Mononuclear cell (primary cell): ENCODE results near the gene PTPRN2. TPM values are rescaled to one million over a fixed set of nuclear protein-coding genes. Genes with fewer than 3 reads are reported as not detected.

Experiments used
- H3K27me3 ChIP-seq: 2 replicates; pipeline ENCODE4 v1.6.0; 2011; ENCODE audit warnings: low read length, control low read depth; ENCODE audit not compliant: insufficient read depth
- H3K4me1 ChIP-seq: 2 replicates; pipeline ENCODE4 v1.5.1; 2011; ENCODE audit warnings: mild to moderate bottlenecking, low read length, control low read depth; ENCODE audit not compliant: insufficient read depth
- H3K4me3 ChIP-seq: 2 replicates; pipeline ENCODE4 v1.5.1; 2011; ENCODE audit warnings: mild to moderate bottlenecking, low read length, moderate library complexity
- H3K9me3 ChIP-seq: 2 replicates; pipeline ENCODE4 v1.5.1; 2011; ENCODE audit warnings: low read depth, mild to moderate bottlenecking, control low read depth, low read length
- total RNA-seq: library from RNA; depleted of rRNA; stranded (reverse); fragments of >200 nt; gene quantifications from one replicate; pipeline ENCODE4 v1.2.3, GENCODE V29; 2012

Gene PTPRN2
- total RNA-seq, 1 donor: 0.31 TPM

DNA sequence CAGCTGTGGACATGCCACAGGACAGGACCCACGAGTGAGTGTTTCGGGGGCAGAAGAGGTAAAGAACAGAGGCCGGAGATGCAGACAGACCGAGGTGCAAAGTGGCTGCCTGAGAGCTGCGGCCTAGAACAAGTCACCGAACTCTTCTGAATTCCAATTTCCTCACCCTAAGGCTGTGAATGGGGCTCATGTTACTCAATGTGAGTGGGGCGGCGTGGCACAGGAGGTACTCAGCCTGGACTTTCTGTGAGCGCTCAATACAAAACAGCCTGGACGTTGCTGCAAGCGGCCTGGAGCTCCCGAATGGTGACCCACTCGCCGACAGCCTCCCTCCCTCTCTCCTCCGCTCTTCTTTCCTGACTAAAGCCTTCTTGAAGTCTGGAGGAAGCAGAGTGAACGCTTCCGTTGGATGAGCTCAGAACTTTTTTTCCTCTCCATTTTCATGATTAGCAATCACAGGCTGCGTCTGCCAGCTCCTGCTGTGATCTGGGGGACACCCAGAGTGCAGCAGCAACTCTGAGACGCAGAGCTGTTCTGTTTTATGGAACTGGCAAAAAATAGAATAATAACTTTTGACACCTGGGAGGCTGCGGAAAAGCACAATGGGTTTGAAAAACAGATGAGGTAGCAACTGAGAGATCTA is 108.5 kb downstream of the PTPRN2 start:
- no peaks in the 10 kb centered on the region for H3K4me1 ChIP-seq
- no peaks in the 10 kb centered on the region for H3K27me3 ChIP-seq
- H3K4me3 ChIP-seq: no peak overlapping the region
- no peaks in the 10 kb centered on the region for H3K9me3 ChIP-seq

DNA sequence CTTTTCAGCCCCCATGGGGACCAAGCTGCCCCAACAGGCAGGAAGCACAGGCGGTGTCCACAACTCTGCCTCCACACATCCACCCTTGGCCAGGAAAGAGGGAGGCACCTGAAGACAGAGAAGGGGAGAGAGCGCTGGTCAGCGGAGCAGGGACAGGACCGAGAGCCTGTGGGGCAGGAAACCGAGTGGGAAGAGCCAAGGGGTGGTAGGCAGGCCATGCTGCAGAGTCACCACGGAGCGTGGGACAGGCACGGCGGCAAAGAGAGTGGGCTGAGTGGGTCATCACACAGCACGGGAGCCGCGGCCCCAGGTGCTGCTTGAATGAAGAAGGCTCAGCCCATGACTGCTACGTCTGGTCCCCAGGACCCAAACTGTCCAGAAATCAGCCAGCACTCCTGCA is 109.8 kb downstream of the PTPRN2 start:
- Histone ChIP-seq H3K27me3 (no peaks in the 10 kb centered on the region), H3K9me3 (no peaks in the 10 kb centered on the region), H3K4me1 (no peaks in the 10 kb centered on the region), H3K4me3 (no peak overlapping the region)

DNA sequence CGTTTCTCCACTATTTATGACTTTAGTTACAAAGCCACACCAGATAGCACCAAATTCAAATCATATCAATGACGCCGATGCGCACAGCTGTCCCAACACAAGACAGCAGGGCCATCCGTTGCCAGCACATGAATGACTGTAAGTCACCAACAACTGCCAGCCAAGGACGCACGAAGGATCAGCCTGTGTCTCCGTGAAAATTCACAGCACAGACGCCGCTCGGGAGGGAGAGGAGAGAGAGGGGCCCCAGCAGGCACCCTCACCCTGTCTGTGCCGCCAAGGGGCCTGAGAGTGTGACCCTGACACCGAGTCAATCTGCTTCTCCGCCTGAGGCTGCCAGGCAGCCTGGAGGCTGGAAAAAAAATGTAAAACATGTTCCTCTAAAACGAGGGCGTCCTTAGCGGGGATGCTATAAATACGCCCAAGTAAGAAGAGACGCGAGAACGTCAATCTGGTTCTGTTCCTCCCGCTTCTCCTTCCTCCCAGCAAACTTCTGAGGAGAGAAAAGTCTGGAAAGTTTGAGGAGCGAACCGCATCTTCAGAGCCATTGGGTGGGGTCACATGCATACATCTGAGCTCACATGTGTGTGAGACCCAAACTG is 111.2 kb downstream of the PTPRN2 start:
- Histone ChIP-seq H3K4me1 (no peaks in the 10 kb centered on the region), H3K9me3 (no peaks in the 10 kb centered on the region), H3K4me3 (no peak overlapping the region), H3K27me3 (no peaks in the 10 kb centered on the region)

DNA sequence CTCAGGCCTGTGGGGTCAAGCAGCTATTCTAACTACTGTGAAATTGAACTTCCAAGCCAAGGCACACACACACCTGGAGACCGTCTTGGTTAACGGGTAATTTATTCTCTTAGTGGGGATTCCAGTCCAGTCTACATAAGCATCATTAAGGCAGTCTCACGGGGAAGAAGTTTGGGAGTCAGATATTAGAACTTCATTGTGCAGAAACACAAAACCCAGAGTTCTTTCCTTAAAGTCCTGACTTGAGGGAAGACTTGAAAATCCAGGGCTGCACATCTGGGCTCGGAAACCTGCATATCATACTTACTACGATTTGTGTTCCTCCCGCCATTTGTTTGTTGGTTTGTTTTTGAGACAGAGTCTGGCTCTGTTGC is 112.0 kb downstream of the PTPRN2 start:
- Histone ChIP-seq H3K4me3 (no peak overlapping the region), H3K9me3 (no peaks in the 10 kb centered on the region), H3K27me3 (no peaks in the 10 kb centered on the region), H3K4me1 (peaks cover 4% of the 10 kb centered on the region)

DNA sequence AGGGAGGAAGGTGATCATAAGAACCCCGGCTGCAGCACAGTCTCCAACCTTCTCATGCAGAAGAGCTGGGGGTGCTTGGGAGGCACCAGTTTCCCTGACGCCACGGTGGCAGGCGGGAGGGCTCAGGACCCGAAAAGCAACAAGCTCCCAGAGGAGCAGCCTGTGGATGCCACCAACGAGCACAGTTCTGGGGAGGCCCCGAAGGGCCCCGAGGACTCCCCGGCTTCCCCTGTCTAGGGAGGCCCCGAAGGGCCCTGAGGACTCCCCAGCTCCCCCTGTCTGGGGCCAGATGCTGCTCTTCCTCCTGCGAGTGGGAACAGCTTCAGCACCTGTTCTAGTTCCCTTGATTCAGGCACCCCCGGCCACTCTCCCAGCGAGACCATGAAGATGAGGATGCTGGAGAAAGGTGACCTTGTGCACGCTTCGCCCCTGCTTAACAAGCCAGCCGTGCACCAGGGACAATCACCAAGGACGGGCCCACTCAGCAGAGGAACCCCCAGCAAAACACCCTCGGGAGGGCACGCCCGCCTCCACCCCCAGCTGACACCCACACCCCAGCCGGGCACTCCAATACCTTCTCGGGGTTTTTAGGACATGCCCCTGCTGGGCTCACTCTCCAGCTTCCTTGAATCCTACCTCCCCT is 112.5 kb downstream of the PTPRN2 start:
- H3K27me3 ChIP-seq: no peaks in the 10 kb centered on the region
- peaks cover 9% of the 10 kb centered on the region for H3K4me1 ChIP-seq
- no peak overlapping the region for H3K4me3 ChIP-seq
- H3K9me3 ChIP-seq: no peaks in the 10 kb centered on the region

DNA sequence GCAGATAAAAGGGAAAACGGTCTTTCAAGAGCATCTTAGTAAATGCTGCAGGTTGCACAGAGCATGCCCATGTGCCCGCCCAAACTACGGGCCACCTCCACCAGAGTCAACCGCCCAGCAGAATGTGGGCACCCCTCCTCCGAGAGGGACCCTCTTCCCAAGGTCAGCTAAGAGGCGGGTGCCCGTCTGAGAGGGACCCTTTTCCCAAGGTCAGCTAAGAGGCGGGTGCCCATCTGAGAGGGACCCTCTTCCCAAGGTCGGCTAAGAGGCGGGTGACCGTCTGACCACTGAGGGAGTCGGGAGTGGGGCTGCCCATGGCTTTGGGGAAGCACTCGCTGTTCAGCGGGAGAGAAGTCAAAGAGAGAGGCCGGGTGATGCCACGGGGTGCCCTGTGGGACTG is 113.1 kb downstream of the PTPRN2 start:
- no peak overlapping the region for H3K4me3 ChIP-seq
- H3K9me3 ChIP-seq: no peaks in the 10 kb centered on the region
- peaks cover 16% of the 10 kb centered on the region for H3K4me1 ChIP-seq
- no peaks in the 10 kb centered on the region for H3K27me3 ChIP-seq

DNA sequence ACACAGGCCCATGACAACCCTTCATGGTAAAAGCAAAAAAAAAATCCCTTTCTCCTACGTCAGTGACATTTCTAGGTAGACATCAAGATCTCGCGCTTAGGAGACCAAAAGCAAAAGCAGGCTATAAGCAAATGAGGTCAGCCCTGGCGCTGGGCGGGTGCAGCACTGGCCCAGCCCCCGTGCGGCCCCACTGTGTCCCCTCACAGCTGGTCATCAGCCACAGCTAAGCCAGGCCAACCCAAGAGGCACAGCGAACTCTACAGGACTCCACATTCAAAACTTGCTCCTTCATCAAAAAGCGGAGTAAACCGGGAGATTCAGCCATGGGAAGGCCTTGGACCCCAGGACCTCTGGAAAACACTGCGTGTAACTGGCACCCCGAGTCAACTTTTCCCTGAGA is 113.7 kb downstream of the PTPRN2 start:
- no peaks in the 10 kb centered on the region for H3K9me3 ChIP-seq
- H3K4me1 ChIP-seq: peaks cover 16% of the 10 kb centered on the region
- no peak overlapping the region for H3K4me3 ChIP-seq
- no peaks in the 10 kb centered on the region for H3K27me3 ChIP-seq

DNA sequence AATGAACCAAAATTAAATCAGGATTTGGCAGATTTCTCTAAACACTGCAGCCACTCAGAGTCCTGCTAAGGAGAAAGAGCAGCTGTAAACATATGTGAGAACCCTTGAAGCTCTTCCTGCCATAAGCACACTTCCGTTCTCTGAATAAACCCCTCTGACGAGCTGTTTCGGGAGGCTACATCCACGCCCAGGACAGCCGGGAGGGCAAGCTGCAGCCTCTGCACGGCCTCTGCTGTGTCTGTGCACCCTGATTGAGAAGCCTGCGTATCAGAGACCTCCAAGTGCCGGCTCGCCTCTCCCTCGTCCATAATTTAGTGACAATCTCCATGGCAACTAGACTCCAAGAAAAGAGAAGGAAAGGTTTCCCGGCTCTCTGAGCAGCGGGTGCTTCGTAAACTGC is 114.4 kb downstream of the PTPRN2 start:
- Histone ChIP-seq H3K9me3 (no peaks in the 10 kb centered on the region), H3K4me1 (peaks cover 16% of the 10 kb centered on the region), H3K4me3 (no peak overlapping the region), H3K27me3 (no peaks in the 10 kb centered on the region)

DNA sequence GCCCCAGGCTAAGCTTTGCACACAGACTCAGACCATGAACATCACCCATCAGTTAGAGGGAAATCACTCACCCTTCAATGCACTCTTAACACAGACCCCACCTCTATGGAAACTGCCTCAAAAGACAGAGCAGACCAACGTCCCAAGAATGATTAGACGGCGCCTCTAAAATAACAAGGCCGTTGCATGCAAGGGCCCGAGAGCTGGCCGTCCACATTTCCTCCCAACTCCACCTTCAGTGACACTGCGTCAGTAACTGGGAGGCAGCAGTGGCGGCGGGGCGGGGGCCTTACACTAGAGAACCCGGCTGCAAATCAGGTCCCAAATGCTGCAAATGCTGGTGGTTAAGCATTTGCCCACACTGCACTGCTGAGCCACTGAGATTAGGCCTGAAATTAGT is 115.0 kb downstream of the PTPRN2 start:
- Histone ChIP-seq H3K4me3 (no peak overlapping the region), H3K9me3 (no peaks in the 10 kb centered on the region), H3K4me1 (peaks cover 16% of the 10 kb centered on the region), H3K27me3 (no peaks in the 10 kb centered on the region)

DNA sequence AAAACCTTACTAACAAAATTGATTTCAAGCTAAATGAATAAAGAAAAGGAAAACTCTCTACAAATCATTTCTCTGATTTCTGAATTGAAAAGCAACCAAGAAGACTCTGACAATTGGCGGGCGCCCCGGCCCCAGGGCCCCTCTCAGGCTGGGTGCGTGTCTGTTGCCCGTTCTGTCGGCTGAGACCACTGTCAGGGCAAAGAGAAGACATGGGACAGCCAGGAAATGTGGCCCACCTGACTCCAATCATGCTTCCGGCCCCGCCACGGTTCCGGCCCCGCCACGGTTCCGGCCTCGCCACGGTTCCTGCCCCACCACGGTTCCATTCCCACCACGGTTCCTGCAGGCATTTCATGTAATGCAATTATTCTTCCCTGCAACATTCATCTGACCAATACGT is 115.9 kb downstream of the PTPRN2 start:
- no peaks in the 10 kb centered on the region for H3K27me3 ChIP-seq
- no peak overlapping the region for H3K4me3 ChIP-seq
- peaks cover 16% of the 10 kb centered on the region for H3K4me1 ChIP-seq
- no peaks in the 10 kb centered on the region for H3K9me3 ChIP-seq

DNA sequence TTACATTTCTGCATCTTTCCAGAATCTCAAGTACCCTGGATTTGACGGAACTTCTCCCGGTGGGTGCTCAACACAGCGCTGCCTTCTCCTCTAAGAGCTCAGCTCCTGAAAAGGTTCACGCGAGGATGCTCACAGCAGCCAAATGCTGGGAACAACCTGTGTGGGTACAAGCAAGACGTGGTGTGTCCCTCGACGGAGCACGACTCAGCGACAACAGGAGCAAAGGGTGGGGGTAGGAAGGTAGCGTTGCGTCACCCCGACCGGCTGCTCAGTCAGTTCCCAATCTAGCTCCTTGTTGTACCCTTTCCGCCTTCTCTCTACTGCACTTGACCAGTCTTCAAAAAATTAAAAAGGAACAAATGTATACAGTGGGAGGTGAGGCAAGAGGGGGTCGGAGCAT is 117.3 kb downstream of the PTPRN2 start:
- Histone ChIP-seq H3K4me1 (peaks cover 16% of the 10 kb centered on the region), H3K27me3 (no peaks in the 10 kb centered on the region), H3K9me3 (no peaks in the 10 kb centered on the region), H3K4me3 (no peak overlapping the region)

DNA sequence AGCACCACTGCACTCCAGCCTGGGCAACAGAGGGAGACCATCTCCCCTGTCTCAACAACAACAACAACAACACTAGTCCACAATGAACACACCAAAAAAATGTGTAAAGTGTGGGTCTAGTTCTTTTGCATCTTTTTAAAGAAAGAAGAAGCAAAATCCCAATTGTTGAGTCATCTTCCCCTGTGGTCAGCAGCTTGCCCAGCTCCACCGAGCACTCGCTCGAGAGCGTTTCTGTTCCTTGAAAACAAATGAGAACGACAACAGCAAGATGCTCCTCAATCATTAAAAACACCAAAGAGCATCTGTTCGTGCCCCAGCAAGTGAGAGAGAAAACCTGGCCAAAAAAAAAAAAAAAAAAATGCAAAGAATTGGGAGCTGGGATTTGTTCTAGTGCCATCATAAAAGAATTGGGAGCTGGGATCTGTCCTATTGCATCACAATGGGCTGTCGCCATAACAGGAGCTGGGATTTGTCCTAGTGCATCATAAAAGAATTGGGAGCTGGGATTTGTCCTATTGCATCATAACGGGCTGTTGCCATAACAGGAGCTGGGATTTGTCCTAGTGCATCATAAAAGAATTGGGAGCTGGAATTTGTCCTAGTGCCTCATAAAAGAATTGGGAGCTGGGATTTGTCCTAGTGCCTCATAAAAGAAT is 118.1 kb downstream of the PTPRN2 start:
- Histone ChIP-seq H3K4me3 (no peak overlapping the region), H3K27me3 (no peaks in the 10 kb centered on the region), H3K9me3 (no peaks in the 10 kb centered on the region), H3K4me1 (peaks cover 16% of the 10 kb centered on the region)

DNA sequence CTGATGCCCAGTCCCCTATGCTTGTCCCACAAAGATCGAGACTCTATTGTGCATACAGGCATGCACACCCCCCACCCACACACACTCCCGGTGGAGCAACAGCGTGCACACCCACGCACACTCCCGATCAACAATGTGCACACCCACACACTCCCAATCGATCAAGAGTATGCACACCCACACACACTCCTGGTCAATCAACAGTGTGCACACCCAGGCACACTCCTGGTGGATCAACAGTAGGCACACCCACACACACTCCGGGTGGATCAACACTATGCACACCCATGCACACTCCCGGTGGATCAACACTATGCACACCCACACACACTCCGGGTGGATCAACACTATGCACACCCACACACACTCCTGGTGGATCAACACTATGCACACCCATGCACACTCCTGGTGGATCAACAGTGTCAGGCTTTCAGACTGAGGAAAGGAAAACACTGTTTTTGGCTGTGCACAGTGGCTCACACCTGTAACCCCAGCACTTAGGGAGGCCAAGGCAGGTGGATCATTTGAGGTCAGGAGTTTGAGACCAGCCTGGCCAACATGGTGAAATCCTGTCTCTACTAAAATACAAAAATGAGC is 118.8 kb downstream of the PTPRN2 start:
- Histone ChIP-seq H3K4me1 (peaks cover 16% of the 10 kb centered on the region), H3K27me3 (no peaks in the 10 kb centered on the region), H3K9me3 (no peaks in the 10 kb centered on the region), H3K4me3 (no peak overlapping the region)

DNA sequence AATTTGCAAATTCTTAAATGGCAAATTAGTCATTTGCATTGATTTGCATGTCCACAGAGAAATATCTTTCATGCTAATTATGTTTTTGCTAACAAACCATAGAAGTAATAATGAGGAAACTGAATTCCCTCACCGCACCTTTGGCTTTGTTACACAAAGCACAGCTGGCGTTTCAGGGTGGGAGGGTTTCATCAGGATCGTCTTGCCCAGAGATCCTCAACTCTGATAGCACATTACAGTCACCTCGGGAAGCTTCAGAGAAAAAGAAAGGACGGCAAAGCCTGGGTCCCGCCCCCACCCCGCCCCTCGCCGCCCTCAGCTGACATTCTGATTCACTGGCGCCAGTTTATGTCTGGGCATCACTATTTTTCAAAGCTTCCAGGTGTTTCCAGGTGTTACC is 119.4 kb downstream of the PTPRN2 start:
- H3K4me1 ChIP-seq: peaks cover 16% of the 10 kb centered on the region
- no peak overlapping the region for H3K4me3 ChIP-seq
- H3K27me3 ChIP-seq: no peaks in the 10 kb centered on the region
- no peaks in the 10 kb centered on the region for H3K9me3 ChIP-seq

DNA sequence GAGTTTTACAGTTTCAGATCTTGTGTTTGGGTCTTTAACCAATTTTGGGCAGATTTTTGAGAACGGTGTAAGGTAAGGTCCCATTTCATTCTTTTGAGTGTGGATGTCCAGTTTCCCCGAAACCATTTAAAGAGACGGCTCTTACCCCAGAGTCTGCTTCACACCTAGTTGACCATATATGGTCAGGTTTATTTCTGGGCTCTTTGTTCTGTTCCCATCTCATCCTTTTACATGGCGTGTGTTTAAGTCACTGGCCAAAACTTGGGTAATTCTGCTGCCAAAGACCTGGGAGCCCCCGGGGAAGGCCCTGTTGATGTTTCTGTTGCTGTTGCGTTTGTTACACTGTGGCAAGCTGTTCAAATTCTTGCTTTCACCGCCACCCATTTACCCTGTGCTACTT is 120.1 kb downstream of the PTPRN2 start:
- no peaks in the 10 kb centered on the region for H3K27me3 ChIP-seq
- peaks cover 16% of the 10 kb centered on the region for H3K4me1 ChIP-seq
- H3K4me3 ChIP-seq: no peak overlapping the region
- no peaks in the 10 kb centered on the region for H3K9me3 ChIP-seq
